ENCODE measurements around the gene CENPB. TPM values are rescaled to one million over a fixed set of nuclear protein-coding genes. Genes with fewer than 3 reads are reported as not detected.

The CENPB gene
- total and polyA plus RNA-seq, 4 donors, result 35.9 to 113 (median 79.4) TPM

DNA sequence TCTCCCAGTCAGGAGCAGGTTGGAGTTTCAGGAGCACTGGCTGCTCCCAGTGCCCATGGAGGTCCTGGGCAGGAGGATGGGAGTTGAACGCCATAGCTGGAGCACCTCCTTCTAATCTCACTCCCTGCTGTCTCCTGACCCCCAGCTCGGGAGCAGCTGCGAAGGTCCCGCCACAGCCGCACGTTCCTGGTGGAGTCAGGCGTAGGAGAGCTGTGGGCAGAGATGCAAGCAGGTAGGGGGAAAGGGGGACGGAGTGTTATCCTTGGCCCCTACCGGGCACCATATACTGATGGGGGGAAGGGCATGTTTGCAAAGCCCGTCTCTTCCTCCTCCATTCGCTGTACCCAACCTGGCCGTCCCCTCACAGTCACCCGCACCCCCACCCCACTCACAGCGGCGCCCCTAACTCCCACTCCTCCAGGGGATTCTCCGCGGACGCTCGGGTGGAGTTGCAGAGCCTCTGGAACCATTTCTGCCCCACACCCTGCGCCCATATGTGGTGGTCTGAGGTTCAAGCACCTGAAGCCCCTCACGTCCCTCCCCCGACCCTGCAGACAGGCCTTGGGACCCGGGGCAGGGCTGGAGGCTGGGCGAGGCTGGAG is 37.4 kb downstream of the CENPB start:
- H3K27me3 ChIP-seq (ENCODE audit: control insufficient read depth in 3 of 3, insufficient read depth in 3 of 3, low read length in 2 of 3), result peaks cover 0 to 22% (median 3%) of the 10 kb centered on the region in 3 donors
- 77 to 88% methylated on average over 24 of the region's 24 CpGs for WGBS, 2 donors
- no peak overlapping the region for H3K4me3 ChIP-seq
- H3K9me3 ChIP-seq (ENCODE audit: control insufficient read depth in 4 of 4, insufficient read depth in 3 of 4, low read length in 3 of 4), result no peaks in the 10 kb centered on the region
- peaks cover 0 to 18% (median 10%) of the 10 kb centered on the region in 4 donors for H3K36me3 ChIP-seq (ENCODE audit: control insufficient read depth in 4 of 4, insufficient read depth in 4 of 4, low read length in 4 of 4)
- TF ChIP-seq, protein P1, sequence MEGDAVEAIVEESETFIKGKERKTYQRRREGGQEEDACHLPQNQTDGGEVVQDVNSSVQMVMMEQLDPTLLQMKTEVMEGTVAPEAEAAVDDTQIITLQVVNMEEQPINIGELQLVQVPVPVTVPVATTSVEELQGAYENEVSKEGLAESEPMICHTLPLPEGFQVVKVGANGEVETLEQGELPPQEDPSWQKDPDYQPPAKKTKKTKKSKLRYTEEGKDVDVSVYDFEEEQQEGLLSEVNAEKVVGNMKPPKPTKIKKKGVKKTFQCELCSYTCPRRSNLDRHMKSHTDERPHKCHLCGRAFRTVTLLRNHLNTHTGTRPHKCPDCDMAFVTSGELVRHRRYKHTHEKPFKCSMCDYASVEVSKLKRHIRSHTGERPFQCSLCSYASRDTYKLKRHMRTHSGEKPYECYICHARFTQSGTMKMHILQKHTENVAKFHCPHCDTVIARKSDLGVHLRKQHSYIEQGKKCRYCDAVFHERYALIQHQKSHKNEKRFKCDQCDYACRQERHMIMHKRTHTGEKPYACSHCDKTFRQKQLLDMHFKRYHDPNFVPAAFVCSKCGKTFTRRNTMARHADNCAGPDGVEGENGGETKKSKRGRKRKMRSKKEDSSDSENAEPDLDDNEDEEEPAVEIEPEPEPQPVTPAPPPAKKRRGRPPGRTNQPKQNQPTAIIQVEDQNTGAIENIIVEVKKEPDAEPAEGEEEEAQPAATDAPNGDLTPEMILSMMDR (IDR thresholded peaks at IDR 0.05; ENCODE audit: control extremely low read depth, extremely low read depth), result no peak
- H3K9ac ChIP-seq (ENCODE audit: insufficient read depth in 1 of 2, low read length in 2 of 2), result no peak overlapping the region
- H3K27ac ChIP-seq (ENCODE audit: low read depth in 1 of 2, low read length in 1 of 2), result no peak overlapping the region
- peaks cover 0 to 9% (median 0%) of the 10 kb centered on the region in 5 donors for H3K4me1 ChIP-seq (ENCODE audit: control insufficient read depth in 5 of 5, insufficient read depth in 5 of 5, low read length in 5 of 5)
- ATAC-seq (ENCODE audit: insufficient read depth, low FRiP score), result no peak
- no peak for DNase-seq

DNA sequence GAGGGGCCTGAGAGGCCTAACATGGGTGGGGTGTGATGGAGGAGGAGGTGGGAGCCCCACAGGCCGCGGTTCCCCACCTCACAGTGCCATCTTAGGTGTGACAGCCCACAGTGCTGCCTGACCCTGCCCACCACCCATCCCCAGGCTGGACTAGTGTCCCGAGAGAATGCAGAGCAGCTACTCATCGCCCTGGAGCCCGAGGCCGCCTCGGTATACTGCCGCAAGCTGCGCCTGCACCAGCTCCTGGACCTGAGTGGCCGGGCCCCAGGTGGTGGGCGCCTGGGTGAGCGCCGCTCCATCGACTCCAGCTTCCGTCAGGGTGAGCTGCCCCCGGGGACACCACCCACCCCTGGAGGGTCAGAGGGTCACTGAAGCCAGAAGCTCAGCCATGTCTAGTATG is 38.5 kb downstream of the CENPB start:
- Histone ChIP-seq H3K4me3 (no peak overlapping the region), H3K27ac (ENCODE audit: low read depth in 1 of 2, low read length in 1 of 2) (no peak overlapping the region), H3K27me3 (ENCODE audit: control insufficient read depth in 3 of 3, insufficient read depth in 3 of 3, low read length in 2 of 3) (peaks cover 0 to 22% (median 3%) of the 10 kb centered on the region in 3 donors), H3K4me1 (ENCODE audit: control insufficient read depth in 5 of 5, insufficient read depth in 5 of 5, low read length in 5 of 5) (peaks cover 0 to 9% (median 0%) of the 10 kb centered on the region in 5 donors), H3K9ac (ENCODE audit: insufficient read depth in 1 of 2, low read length in 2 of 2) (no peak overlapping the region), H3K9me3 (ENCODE audit: control insufficient read depth in 4 of 4, insufficient read depth in 3 of 4, low read length in 3 of 4) (no peaks in the 10 kb centered on the region), H3K36me3 (ENCODE audit: control insufficient read depth in 4 of 4, insufficient read depth in 4 of 4, low read length in 4 of 4) (peaks cover 0 to 18% (median 14%) of the 10 kb centered on the region in 4 donors)
- WGBS, 2 donors, result 92 to 94% methylated on average over 16 of the region's 16 CpGs
- ATAC-seq (ENCODE audit: insufficient read depth, low FRiP score) (no peak), DNase-seq (no peak)
- TF ChIP-seq, protein P1 (IDR thresholded peaks at IDR 0.05; ENCODE audit: control extremely low read depth, extremely low read depth), result no peak

DNA sequence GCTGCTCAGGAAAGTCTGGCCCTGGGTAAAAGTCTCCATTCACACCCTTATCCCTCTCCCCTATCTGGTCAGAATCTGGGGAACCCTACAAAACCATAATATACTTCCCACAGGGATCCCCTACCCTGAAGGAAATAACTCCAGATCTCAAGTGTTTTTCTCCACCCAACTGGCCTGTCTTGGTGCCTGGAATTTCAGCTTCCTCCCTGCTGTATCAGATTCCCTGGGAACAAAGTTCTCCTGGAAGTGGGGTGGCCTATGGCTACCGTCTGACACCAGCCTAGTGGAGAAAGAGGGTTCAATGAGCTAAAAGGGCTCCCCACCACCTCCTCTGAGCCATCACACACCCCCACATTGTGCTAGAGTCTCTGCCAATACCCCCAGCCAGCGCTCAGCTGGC is 39.1 kb downstream of the CENPB start:
- TF ChIP-seq, protein P1 (IDR thresholded peaks at IDR 0.05; ENCODE audit: control extremely low read depth, extremely low read depth), result no peak
- Histone ChIP-seq H3K4me1 (ENCODE audit: control insufficient read depth in 5 of 5, insufficient read depth in 5 of 5, low read length in 5 of 5) (peaks cover 0 to 9% (median 0%) of the 10 kb centered on the region in 5 donors), H3K9me3 (ENCODE audit: control insufficient read depth in 4 of 4, insufficient read depth in 3 of 4, low read length in 3 of 4) (no peaks in the 10 kb centered on the region), H3K4me3 (no peak overlapping the region), H3K9ac (ENCODE audit: insufficient read depth in 1 of 2, low read length in 2 of 2) (no peak overlapping the region), H3K27me3 (ENCODE audit: control insufficient read depth in 3 of 3, insufficient read depth in 3 of 3, low read length in 2 of 3) (peaks cover 0 to 22% (median 3%) of the 10 kb centered on the region in 3 donors), H3K36me3 (ENCODE audit: control insufficient read depth in 4 of 4, insufficient read depth in 4 of 4, low read length in 4 of 4) (peaks cover 0 to 18% (median 13%) of the 10 kb centered on the region in 4 donors), H3K27ac (ENCODE audit: low read depth in 1 of 2, low read length in 1 of 2) (no peak overlapping the region)
- WGBS, 2 donors, result 80 to 88% methylated on average over 2 of the region's 2 CpGs
- ATAC-seq (ENCODE audit: insufficient read depth, low FRiP score) (no peak), DNase-seq (no peak)

Measured in lung (tissue), 12 donors.